ENCODE measurements around the gene UGT1A4.

UGT1A4 gene

GRCh38 chr2:233769260-233769659 lies 50.7 kb downstream of the UGT1A4 start:
- Histone ChIP-seq H3K9me3 (no peaks in the 10 kb centered on the region), H3K4me1 (no peaks in the 10 kb centered on the region), H3K4me3 (no peak overlapping the region), H3K36me3 (replicated peaks) (no peaks in the 10 kb centered on the region), H3K27me3 (ENCODE audit: low read depth) (no peaks in the 10 kb centered on the region)
- in situ Hi-C loops (cut with MboI; ENCODE audit: low sequenced_read_pairs) = no loop called here
- no peak for DNase-seq (ENCODE audit: low spot score in 2 of 2)

- H3K27me3 ChIP-seq (ENCODE audit: low read depth) = no peaks in the 10 kb centered on the region
- in situ Hi-C loops (cut with MboI; ENCODE audit: low sequenced_read_pairs) = no loop called here
- H3K4me3 ChIP-seq = no peak overlapping the region
- no peaks in the 10 kb centered on the region for H3K9me3 ChIP-seq
- no peak for DNase-seq (ENCODE audit: low spot score in 2 of 2)
- no peaks in the 10 kb centered on the region for H3K4me1 ChIP-seq
- no peaks in the 10 kb centered on the region for H3K36me3 ChIP-seq (replicated peaks)
These were observed 53.6 kb downstream of the UGT1A4 start for GRCh38 chr2:233772153-233772552.

GRCh38 chr2:233772583-233772982 lies 54.0 kb downstream of the UGT1A4 start:
- no peak overlapping the region for H3K4me3 ChIP-seq
- no peaks in the 10 kb centered on the region for H3K4me1 ChIP-seq
- no peaks in the 10 kb centered on the region for H3K36me3 ChIP-seq (replicated peaks)
- H3K9me3 ChIP-seq = no peaks in the 10 kb centered on the region
- in situ Hi-C loops (cut with MboI; ENCODE audit: low sequenced_read_pairs) = no loop called here
- H3K27me3 ChIP-seq (ENCODE audit: low read depth) = no peaks in the 10 kb centered on the region
- DNase-seq (ENCODE audit: low spot score in 2 of 2) = no peak

GRCh38 chr2:233773854-233774253 lies 55.3 kb downstream of the UGT1A4 start:
- no peaks in the 10 kb centered on the region for H3K9me3 ChIP-seq
- no peaks in the 10 kb centered on the region for H3K36me3 ChIP-seq (replicated peaks)
- no peaks in the 10 kb centered on the region; the same call in 1 of the 2 replicates for H3K27me3 ChIP-seq (ENCODE audit: low read depth)
- no peaks in the 10 kb centered on the region for H3K4me1 ChIP-seq
- H3K4me3 ChIP-seq = no peak overlapping the region
- no peak for DNase-seq (ENCODE audit: low spot score in 2 of 2)
- in situ Hi-C loops (cut with MboI; ENCODE audit: low sequenced_read_pairs) = no loop called here

- in situ Hi-C loops (cut with MboI; ENCODE audit: low sequenced_read_pairs) = no loop called here
- Histone ChIP-seq H3K9me3 (no peaks in the 10 kb centered on the region), H3K4me3 (no peak overlapping the region), H3K4me1 (no peaks in the 10 kb centered on the region), H3K27me3 (ENCODE audit: low read depth) (no peaks in the 10 kb centered on the region; the same call in 1 of the 2 replicates), H3K36me3 (replicated peaks) (no peaks in the 10 kb centered on the region)
- DNase-seq (ENCODE audit: low spot score in 2 of 2) = no peak
These were observed 56.9 kb downstream of the UGT1A4 start for GRCh38 chr2:233775414-233775813.

GRCh38 chr2:233778030-233778429 lies 59.5 kb downstream of the UGT1A4 start, which contains the start of gene MROH2A:
TSS of gene MROH2A (plus strand) at chr2:233778330. CDS start at chr2:233779359, 1,029 bp downstream.
- Histone ChIP-seq H3K36me3 (replicated peaks) (no peaks in the 10 kb centered on the region), H3K27me3 (ENCODE audit: low read depth) (peaks cover 5% of the 10 kb centered on the region), H3K9me3 (no peaks in the 10 kb centered on the region), H3K4me1 (no peaks in the 10 kb centered on the region), H3K4me3 (no peak within 1 kb of the TSS)
- no peak for DNase-seq (ENCODE audit: low spot score in 2 of 2)
- in situ Hi-C loops (cut with MboI; ENCODE audit: low sequenced_read_pairs) = no loop called here

- DNase-seq (ENCODE audit: low spot score in 2 of 2) = no peak
- no peaks in the 10 kb centered on the region for H3K4me1 ChIP-seq
- no peak overlapping the region for H3K4me3 ChIP-seq
- H3K27me3 ChIP-seq (ENCODE audit: low read depth) = peaks cover 5% of the 10 kb centered on the region
- no peaks in the 10 kb centered on the region for H3K36me3 ChIP-seq (replicated peaks)
- in situ Hi-C loops (cut with MboI; ENCODE audit: low sequenced_read_pairs) = no loop called here
- no peaks in the 10 kb centered on the region for H3K9me3 ChIP-seq
These were observed 61.2 kb downstream of the UGT1A4 start for GRCh38 chr2:233779722-233780121.

GRCh38 chr2:233780771-233781170 lies 62.2 kb downstream of the UGT1A4 start:
- Histone ChIP-seq H3K9me3 (no peaks in the 10 kb centered on the region), H3K27me3 (ENCODE audit: low read depth) (peaks cover 5% of the 10 kb centered on the region), H3K4me1 (no peaks in the 10 kb centered on the region), H3K4me3 (no peak overlapping the region), H3K36me3 (replicated peaks) (no peaks in the 10 kb centered on the region)
- in situ Hi-C loops (cut with MboI; ENCODE audit: low sequenced_read_pairs) = no loop called here
- DNase-seq (ENCODE audit: low spot score in 2 of 2) = no peak

GRCh38 chr2:233789554-233789953 lies 71.0 kb downstream of the UGT1A4 start:
- no peaks in the 10 kb centered on the region for H3K27me3 ChIP-seq (ENCODE audit: low read depth)
- no peaks in the 10 kb centered on the region for H3K9me3 ChIP-seq
- no peaks in the 10 kb centered on the region for H3K4me1 ChIP-seq
- no peak for DNase-seq (ENCODE audit: low spot score in 2 of 2)
- no peak overlapping the region for H3K4me3 ChIP-seq
- no peaks in the 10 kb centered on the region for H3K36me3 ChIP-seq (replicated peaks)
- in situ Hi-C loops (cut with MboI; ENCODE audit: low sequenced_read_pairs) = no loop called here

- Histone ChIP-seq H3K27me3 (ENCODE audit: low read depth) (no peaks in the 10 kb centered on the region), H3K4me3 (no peak overlapping the region), H3K36me3 (replicated peaks) (no peaks in the 10 kb centered on the region), H3K4me1 (no peaks in the 10 kb centered on the region), H3K9me3 (no peaks in the 10 kb centered on the region)
- in situ Hi-C loops (cut with MboI; ENCODE audit: low sequenced_read_pairs) = no loop called here
- no peak for DNase-seq (ENCODE audit: low spot score in 2 of 2)
These were observed 72.8 kb downstream of the UGT1A4 start for GRCh38 chr2:233791151-233791882.

GRCh38 chr2:233791883-233792329 lies 73.4 kb downstream of the UGT1A4 start:
- in situ Hi-C loops (cut with MboI; ENCODE audit: low sequenced_read_pairs) = no loop called here
- no peaks in the 10 kb centered on the region for H3K36me3 ChIP-seq (replicated peaks)
- H3K9me3 ChIP-seq = no peaks in the 10 kb centered on the region
- DNase-seq (ENCODE audit: low spot score in 2 of 2) = no peak
- no peaks in the 10 kb centered on the region for H3K27me3 ChIP-seq (ENCODE audit: low read depth)
- no peak overlapping the region for H3K4me3 ChIP-seq
- no peaks in the 10 kb centered on the region for H3K4me1 ChIP-seq

- H3K9me3 ChIP-seq = no peaks in the 10 kb centered on the region
- H3K27me3 ChIP-seq (ENCODE audit: low read depth) = no peaks in the 10 kb centered on the region
- H3K4me3 ChIP-seq = no peak overlapping the region
- in situ Hi-C loops (cut with MboI; ENCODE audit: low sequenced_read_pairs) = no loop called here
- no peak for DNase-seq (ENCODE audit: low spot score in 2 of 2)
- H3K36me3 ChIP-seq (replicated peaks) = no peaks in the 10 kb centered on the region
- no peaks in the 10 kb centered on the region for H3K4me1 ChIP-seq
These were observed 74.2 kb downstream of the UGT1A4 start for GRCh38 chr2:233792720-233793119.

GRCh38 chr2:233793465-233794127 lies 75.1 kb downstream of the UGT1A4 start:
- no peak for DNase-seq (ENCODE audit: low spot score in 2 of 2)
- Histone ChIP-seq H3K36me3 (replicated peaks) (no peaks in the 10 kb centered on the region), H3K27me3 (ENCODE audit: low read depth) (no peaks in the 10 kb centered on the region), H3K4me1 (no peaks in the 10 kb centered on the region), H3K4me3 (no peak overlapping the region), H3K9me3 (no peaks in the 10 kb centered on the region)
- in situ Hi-C loops (cut with MboI; ENCODE audit: low sequenced_read_pairs) = no loop called here

- no peak for DNase-seq (ENCODE audit: low spot score in 2 of 2)
- Histone ChIP-seq H3K4me3 (no peak overlapping the region), H3K36me3 (replicated peaks) (no peaks in the 10 kb centered on the region), H3K27me3 (ENCODE audit: low read depth) (no peaks in the 10 kb centered on the region), H3K9me3 (no peaks in the 10 kb centered on the region), H3K4me1 (no peaks in the 10 kb centered on the region)
- in situ Hi-C loops (cut with MboI; ENCODE audit: low sequenced_read_pairs) = no loop called here
These were observed 75.7 kb downstream of the UGT1A4 start for GRCh38 chr2:233794128-233794658.
